Activated B cell treated with CpG ODN at 0.5 μM for 24 hours (primary cell): ENCODE measurements around the gene ZNF430. TPM values are rescaled to one million over a fixed set of nuclear protein-coding genes. Genes with fewer than 3 reads are reported as not detected.

Experiments
- ATAC-seq: fragments of 200-7000 bp; cut with Tn5 transposase; one replicate; pipeline ENCODE4 v1.10.0; 2021; ENCODE audit warnings: low read depth, mild to moderate bottlenecking, moderate library complexity
- CTCF ChIA-PET: fragments of 350-600 bp; sonication (Branson Sonifier 250); formaldehyde crosslinking; loops from one replicate; lab custom pipeline; 2021; ENCODE audit warnings: antibody characterized with exemption; lab: Charles Lee
- POLR2A ChIA-PET: fragments of 350-600 bp; sonication (Branson Sonifier 250); formaldehyde crosslinking; loops from one replicate; lab custom pipeline; 2021; ENCODE audit warnings: antibody characterized with exemption; lab: Charles Lee
- DNase-seq: peaks from one replicate; pipeline ENCODE4 v3.0.0; 2022
- H3K27ac Mint-ChIP-seq: one replicate; pipeline ENCODE4 v1.8.0; 2020; ENCODE audit warnings: mixed read lengths
- H3K27me3 Mint-ChIP-seq: one replicate; pipeline ENCODE4 v1.8.0; 2021; ENCODE audit warnings: mixed read lengths
- H3K36me3 Mint-ChIP-seq: one replicate; pipeline ENCODE4 v1.8.0; 2021; ENCODE audit warnings: low read depth, mixed read lengths
- H3K4me1 Mint-ChIP-seq: one replicate; pipeline ENCODE4 v1.8.0; 2021; ENCODE audit warnings: mixed read lengths
- H3K4me3 Mint-ChIP-seq: one replicate; pipeline ENCODE4 v1.8.0; 2020; ENCODE audit warnings: mild to moderate bottlenecking, mixed read lengths
- H3K9me3 Mint-ChIP-seq: one replicate; pipeline ENCODE4 v1.8.0; 2020; ENCODE audit warnings: mixed read lengths
- CTCF ChIP-seq: fragments of 200-600 bp; IDR thresholded peaks from one replicate; pipeline ENCODE4 v1.8.0; 2022; ENCODE audit warnings: antibody characterized with exemption, mild to moderate bottlenecking
- intact Hi-C: fragments of 100-400 bp; cut with micrococcal nuclease; formaldehyde crosslinking; loops from one replicate; pipeline ENCODE4 v1.15.1; 2024
- total RNA-seq: library from RNA; stranded (reverse); gene quantifications from 2 replicates; pipeline ENCODE4 v1.2.3, GENCODE V29; 2022

Gene ZNF430
- total RNA-seq, 1 donor from 2014 or later = 36.4 TPM

GRCh38 chr19:21092109-21092508 lies 71.7 kb downstream of the ZNF430 start:
- H3K9me3 Mint-ChIP-seq = no peaks in the 10 kb centered on the region
- H3K27me3 Mint-ChIP-seq = no peaks in the 10 kb centered on the region
- no peak overlapping the region for H3K4me3 Mint-ChIP-seq
- CTCF ChIA-PET = no interaction called here
- H3K27ac Mint-ChIP-seq = no peak overlapping the region
- intact Hi-C loops = no loop called here
- no peaks in the 10 kb centered on the region for H3K4me1 Mint-ChIP-seq
- DNase-seq = no peak
- ATAC-seq = no peak
- no peak for TF ChIP-seq CTCF
- peaks cover 7% of the 10 kb centered on the region for H3K36me3 Mint-ChIP-seq
- POLR2A ChIA-PET = no interaction called here

GRCh38 chr19:21094347-21095025 lies 74.0 kb downstream of the ZNF430 start:
- H3K9me3 Mint-ChIP-seq = no peaks in the 10 kb centered on the region
- no peak overlapping the region for H3K4me3 Mint-ChIP-seq
- H3K4me1 Mint-ChIP-seq = no peaks in the 10 kb centered on the region
- H3K27ac Mint-ChIP-seq = no peak overlapping the region
- ATAC-seq = no peak
- no peak for DNase-seq
- POLR2A ChIA-PET = no interaction called here
- H3K36me3 Mint-ChIP-seq = peaks cover 14% of the 10 kb centered on the region
- intact Hi-C loops = no loop called here
- CTCF ChIA-PET = no interaction called here
- TF ChIP-seq CTCF = no peak
- H3K27me3 Mint-ChIP-seq = no peaks in the 10 kb centered on the region

GRCh38 chr19:21098291-21098690 lies 77.8 kb downstream of the ZNF430 start:
- Mint-ChIP-seq H3K27ac (no peak overlapping the region), H3K4me1 (no peaks in the 10 kb centered on the region), H3K36me3 (peaks cover 23% of the 10 kb centered on the region), H3K9me3 (no peaks in the 10 kb centered on the region), H3K27me3 (no peaks in the 10 kb centered on the region), H3K4me3 (no peak overlapping the region)
- ATAC-seq = no peak
- no peak for DNase-seq
- intact Hi-C loops = no loop called here
- POLR2A ChIA-PET = no interaction called here
- TF ChIP-seq CTCF = no peak
- CTCF ChIA-PET = no interaction called here

- no peak overlapping the region for H3K4me3 Mint-ChIP-seq
- H3K9me3 Mint-ChIP-seq = no peaks in the 10 kb centered on the region
- H3K4me1 Mint-ChIP-seq = no peaks in the 10 kb centered on the region
- no peaks in the 10 kb centered on the region for H3K27me3 Mint-ChIP-seq
- no peak overlapping the region for H3K27ac Mint-ChIP-seq
- DNase-seq (no peak), ATAC-seq (no peak)
- CTCF ChIA-PET = no interaction called here
- POLR2A ChIA-PET = no interaction called here
- peaks cover 23% of the 10 kb centered on the region for H3K36me3 Mint-ChIP-seq
- TF ChIP-seq CTCF = no peak
- intact Hi-C loops = no loop called here
Observed at GRCh38 chr19:21101521-21102242, 81.2 kb downstream of the ZNF430 start.

- CTCF ChIA-PET = no interaction called here
Observed at GRCh38 chr19:21109116-21109515, 88.7 kb downstream of the ZNF430 start.

More at GRCh38 chr19:21109116-21109515, 88.7 kb downstream of the ZNF430 start:
- no peaks in the 10 kb centered on the region for H3K27me3 Mint-ChIP-seq
- H3K36me3 Mint-ChIP-seq = peaks cover 42% of the 10 kb centered on the region
- DNase-seq = no peak
- POLR2A ChIA-PET = no interaction called here
- H3K9me3 Mint-ChIP-seq = peaks cover 10% of the 10 kb centered on the region
- H3K4me1 Mint-ChIP-seq = no peaks in the 10 kb centered on the region
- ATAC-seq = no peak
- no peak for TF ChIP-seq CTCF
- H3K27ac Mint-ChIP-seq = no peak overlapping the region
- intact Hi-C loops = no loop called here
- no peak overlapping the region for H3K4me3 Mint-ChIP-seq

Other genes starting within 250 kb of the ZNF430 start
- gene ZNF66, start 244.4 kb upstream of the ZNF430 start, total RNA-seq = 17.5 and 19.1 TPM in 2 replicates
- 15.0 and 18.1 TPM in 2 replicates for gene ZNF85, start 97.4 kb upstream of the ZNF430 start, total RNA-seq
- gene ZNF714, start 61.5 kb downstream of the ZNF430 start, total RNA-seq = 11.1 and 12.5 TPM in 2 replicates
- 33.2 and 34.9 TPM in 2 replicates for gene ZNF431, start 121.4 kb downstream of the ZNF430 start, total RNA-seq